ENCODE measurements around the gene SSR1. TPM values are rescaled to one million over a fixed set of nuclear protein-coding genes. Genes with fewer than 3 reads are reported as not detected.

Gene SSR1
- total and polyA plus RNA-seq, 9 of the 15 experiments (the other 6 are each of a cell fraction or from before 2014, with no cell fraction given): 87.7 to 220 (median 144) TPM

DNA sequence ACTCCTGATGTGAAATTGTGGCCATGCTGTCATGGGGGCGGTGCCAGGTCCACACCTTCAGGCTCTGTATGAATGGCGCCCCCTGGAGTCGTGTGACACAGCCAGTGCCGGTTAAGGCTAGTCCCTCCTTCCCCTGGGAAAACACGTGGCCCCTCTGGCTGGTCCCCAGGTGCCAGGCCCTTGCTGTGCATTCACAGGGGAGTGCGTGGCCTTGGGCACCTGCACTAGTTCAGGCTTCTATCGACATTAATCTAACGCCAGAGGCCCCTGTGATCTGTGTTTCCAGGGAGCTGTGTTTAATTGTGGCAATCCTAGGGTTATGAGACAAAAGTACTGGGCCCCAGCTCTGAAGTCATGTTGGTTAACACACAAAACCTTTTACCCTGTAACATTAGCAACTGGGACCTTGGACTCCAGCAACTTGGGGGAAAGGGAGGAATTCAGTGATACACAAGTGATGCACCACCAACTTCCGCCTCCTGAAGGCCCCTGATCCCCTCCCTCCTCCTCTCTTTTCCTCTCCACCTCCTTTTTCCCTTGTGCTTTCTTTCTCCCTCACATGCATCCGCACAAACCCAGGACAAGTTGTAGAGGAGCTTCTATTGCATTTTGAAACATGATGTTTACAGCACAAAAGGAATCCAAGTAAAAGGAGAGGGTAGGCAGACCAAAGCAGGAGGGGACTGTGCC, 74.0 kb downstream of the SSR1 start (continued):
- TF ChIP-seq, protein P1, sequence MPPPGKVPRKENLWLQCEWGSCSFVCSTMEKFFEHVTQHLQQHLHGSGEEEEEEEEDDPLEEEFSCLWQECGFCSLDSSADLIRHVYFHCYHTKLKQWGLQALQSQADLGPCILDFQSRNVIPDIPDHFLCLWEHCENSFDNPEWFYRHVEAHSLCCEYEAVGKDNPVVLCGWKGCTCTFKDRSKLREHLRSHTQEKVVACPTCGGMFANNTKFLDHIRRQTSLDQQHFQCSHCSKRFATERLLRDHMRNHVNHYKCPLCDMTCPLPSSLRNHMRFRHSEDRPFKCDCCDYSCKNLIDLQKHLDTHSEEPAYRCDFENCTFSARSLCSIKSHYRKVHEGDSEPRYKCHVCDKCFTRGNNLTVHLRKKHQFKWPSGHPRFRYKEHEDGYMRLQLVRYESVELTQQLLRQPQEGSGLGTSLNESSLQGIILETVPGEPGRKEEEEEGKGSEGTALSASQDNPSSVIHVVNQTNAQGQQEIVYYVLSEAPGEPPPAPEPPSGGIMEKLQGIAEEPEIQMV (tag; conservative IDR thresholded peaks at IDR 0.05; ENCODE audit: low read depth): no peak
- TF ChIP-seq HNRNPH1 (optimal IDR thresholded peaks at IDR 0.05; ENCODE audit: low read depth, low read length): no peak
- TF ChIP-seq ETV6 (IDR thresholded peaks at IDR 0.05; ENCODE audit: borderline replicate concordance in 1 of 2, low read depth in 2 of 2, low read length in 1 of 2): 0 out of 4 replicates have a peak, but pooled peaks of 1 of the 2 experiments have one; percentile 48
- TF ChIP-seq ETV6 (CRISPR knock-in tag; IDR thresholded peaks at IDR 0.05; ENCODE audit: borderline replicate concordance): no peak
- no peak for TF ChIP-seq PYGO2 (tag; IDR thresholded peaks at IDR 0.05)
- TF ChIP-seq RBBP5 (IDR thresholded peaks at IDR 0.05; ENCODE audit: borderline replicate concordance, insufficient read depth, low read length, poor library complexity, severe bottlenecking): no peak
- TF ChIP-seq, protein P2, sequence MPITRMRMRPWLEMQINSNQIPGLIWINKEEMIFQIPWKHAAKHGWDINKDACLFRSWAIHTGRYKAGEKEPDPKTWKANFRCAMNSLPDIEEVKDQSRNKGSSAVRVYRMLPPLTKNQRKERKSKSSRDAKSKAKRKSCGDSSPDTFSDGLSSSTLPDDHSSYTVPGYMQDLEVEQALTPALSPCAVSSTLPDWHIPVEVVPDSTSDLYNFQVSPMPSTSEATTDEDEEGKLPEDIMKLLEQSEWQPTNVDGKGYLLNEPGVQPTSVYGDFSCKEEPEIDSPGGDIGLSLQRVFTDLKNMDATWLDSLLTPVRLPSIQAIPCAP (CRISPR knock-in tag; IDR thresholded peaks at IDR 0.05; ENCODE audit: borderline replicate concordance): no peak
- TF ChIP-seq, protein P3, sequence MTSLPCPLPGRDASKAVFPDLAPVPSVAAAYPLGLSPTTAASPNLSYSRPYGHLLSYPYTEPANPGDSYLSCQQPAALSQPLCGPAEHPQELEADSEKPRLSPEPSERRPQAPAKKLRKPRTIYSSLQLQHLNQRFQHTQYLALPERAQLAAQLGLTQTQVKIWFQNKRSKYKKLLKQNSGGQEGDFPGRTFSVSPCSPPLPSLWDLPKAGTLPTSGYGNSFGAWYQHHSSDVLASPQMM (CRISPR knock-in tag; IDR thresholded peaks at IDR 0.05): no peak
- no peak for TF ChIP-seq HDAC8 (tag; IDR thresholded peaks at IDR 0.05)
- TF ChIP-seq BMI1 (IDR thresholded peaks at IDR 0.05; ENCODE audit: low read length): no peak
- no peak for TF ChIP-seq SMARCB1 (IDR thresholded peaks at IDR 0.05; ENCODE audit: insufficient read length, low read depth)
- peak; percentile 42; the same call in 1 of the 2 replicates for TF ChIP-seq CTBP1 (IDR thresholded peaks at IDR 0.05; ENCODE audit: borderline replicate concordance)
- no peak for TF ChIP-seq PTBP1 (IDR thresholded peaks at IDR 0.05; ENCODE audit: low read depth, low read length)
- TF ChIP-seq, protein P4, sequence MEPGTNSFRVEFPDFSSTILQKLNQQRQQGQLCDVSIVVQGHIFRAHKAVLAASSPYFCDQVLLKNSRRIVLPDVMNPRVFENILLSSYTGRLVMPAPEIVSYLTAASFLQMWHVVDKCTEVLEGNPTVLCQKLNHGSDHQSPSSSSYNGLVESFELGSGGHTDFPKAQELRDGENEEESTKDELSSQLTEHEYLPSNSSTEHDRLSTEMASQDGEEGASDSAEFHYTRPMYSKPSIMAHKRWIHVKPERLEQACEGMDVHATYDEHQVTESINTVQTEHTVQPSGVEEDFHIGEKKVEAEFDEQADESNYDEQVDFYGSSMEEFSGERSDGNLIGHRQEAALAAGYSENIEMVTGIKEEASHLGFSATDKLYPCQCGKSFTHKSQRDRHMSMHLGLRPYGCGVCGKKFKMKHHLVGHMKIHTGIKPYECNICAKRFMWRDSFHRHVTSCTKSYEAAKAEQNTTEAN (CRISPR knock-in tag; IDR thresholded peaks at IDR 0.05): no peak; the same call in 1 of the 2 replicates
- TF ChIP-seq ZNF212 (CRISPR knock-in tag; IDR thresholded peaks at IDR 0.05): no peak
- TF ChIP-seq NUFIP1 (IDR thresholded peaks at IDR 0.05; ENCODE audit: partially characterized antibody): no peak
- TF ChIP-seq KLF13 (tag; IDR thresholded peaks at IDR 0.05; ENCODE audit: borderline replicate concordance, low read depth): peak; percentile 75; the same call in 1 of the 2 replicates
- no peak for TF ChIP-seq ZNF75A (CRISPR knock-in tag; IDR thresholded peaks at IDR 0.05)
- TF ChIP-seq SREBF2 (CRISPR knock-in tag; IDR thresholded peaks at IDR 0.05): no peak
- TF ChIP-seq ZNF57 (CRISPR knock-in tag; IDR thresholded peaks at IDR 0.05): no peak
- peak; percentile 71; the same call in 1 of the 2 replicates for TF ChIP-seq MYNN (IDR thresholded peaks at IDR 0.05)
- TF ChIP-seq MYNN (CRISPR knock-in tag; IDR thresholded peaks at IDR 0.05): no peak
- no peak for TF ChIP-seq ZNF699 (CRISPR knock-in tag; IDR thresholded peaks at IDR 0.05; ENCODE audit: insufficient replicate concordance)
- TF ChIP-seq SNRNP70 (optimal IDR thresholded peaks at IDR 0.05; ENCODE audit: low read depth, low read length): no peak
